Colonic mucosa (tissue), 4 donors: Measurements from ENCODE around the gene GALNT17. TPM values are rescaled to one million over a fixed set of nuclear protein-coding genes. Genes with fewer than 3 reads are reported as not detected.

Experiments used
- DNase-seq: peaks from one replicate; pipeline ENCODE4 v3.0.0-alpha.2; 2020
- H3K27ac ChIP-seq: fragments of 200-600 bp; one replicate; pipeline ENCODE4 v1.8.0; 2021
- H3K27me3 ChIP-seq: fragments of 200-600 bp; one replicate; pipeline ENCODE4 v1.8.0; 2021
- H3K36me3 ChIP-seq: fragments of 200-600 bp; one replicate; pipeline ENCODE4 v1.8.0; 2021
- H3K4me1 ChIP-seq: fragments of 200-600 bp; one replicate; pipeline ENCODE4 v1.8.0; 2021; ENCODE audit warnings: mild to moderate bottlenecking
- H3K4me3 ChIP-seq: fragments of 200-600 bp; one replicate; pipeline ENCODE4 v1.8.0; 2021
- H3K9ac ChIP-seq, 2 donors: one replicate each; pipeline ENCODE4 v1.7.0; 2013; ENCODE audit warnings: control low read depth in 2 of 2, low read depth in 2 of 2, low read length in 2 of 2
- H3K9me3 ChIP-seq: fragments of 200-600 bp; one replicate; pipeline ENCODE4 v1.8.0; 2021
- intact Hi-C: fragments of 100-400 bp; cut with DNase I; formaldehyde crosslinking; loops from one replicate; pipeline ENCODE4 v1.14.1; 2022
- total RNA-seq, 2 donors: library from RNA; stranded (reverse); fragmentation: NEBNext Ultra II Directional in 1 of 2; extraction: Animal tissue kit (Norgen Biotek cat#: 25700) in 1 of 2; gene quantifications; one replicate each; pipeline ENCODE4 v1.2.1, GENCODE V29; 2021
- TF ChIP-seq, protein P1 (sequence below): fragments of 200-600 bp; IDR thresholded peaks from one replicate; pipeline ENCODE4 v1.8.0; 2022; ENCODE audit warnings: antibody characterized with exemption, mild to moderate bottlenecking
- donor health status: healthy.
- donor health status: DM: no; HTN: no; CAD: no.
- donor health status: DM: no; HTN: no; CAD: no.

The GALNT17 gene
- total RNA-seq, 2 donors from 2014 or later, result 0.37 to 1.3 TPM

- intact Hi-C loops, result no loop called here
- Histone ChIP-seq H3K9ac (no peak overlapping the region), H3K4me1 (no peaks in the 10 kb centered on the region), H3K9me3 (no peaks in the 10 kb centered on the region), H3K36me3 (no peaks in the 10 kb centered on the region), H3K27ac (no peak overlapping the region), H3K4me3 (no peak overlapping the region), H3K27me3 (no peaks in the 10 kb centered on the region)
- TF ChIP-seq, protein P1, sequence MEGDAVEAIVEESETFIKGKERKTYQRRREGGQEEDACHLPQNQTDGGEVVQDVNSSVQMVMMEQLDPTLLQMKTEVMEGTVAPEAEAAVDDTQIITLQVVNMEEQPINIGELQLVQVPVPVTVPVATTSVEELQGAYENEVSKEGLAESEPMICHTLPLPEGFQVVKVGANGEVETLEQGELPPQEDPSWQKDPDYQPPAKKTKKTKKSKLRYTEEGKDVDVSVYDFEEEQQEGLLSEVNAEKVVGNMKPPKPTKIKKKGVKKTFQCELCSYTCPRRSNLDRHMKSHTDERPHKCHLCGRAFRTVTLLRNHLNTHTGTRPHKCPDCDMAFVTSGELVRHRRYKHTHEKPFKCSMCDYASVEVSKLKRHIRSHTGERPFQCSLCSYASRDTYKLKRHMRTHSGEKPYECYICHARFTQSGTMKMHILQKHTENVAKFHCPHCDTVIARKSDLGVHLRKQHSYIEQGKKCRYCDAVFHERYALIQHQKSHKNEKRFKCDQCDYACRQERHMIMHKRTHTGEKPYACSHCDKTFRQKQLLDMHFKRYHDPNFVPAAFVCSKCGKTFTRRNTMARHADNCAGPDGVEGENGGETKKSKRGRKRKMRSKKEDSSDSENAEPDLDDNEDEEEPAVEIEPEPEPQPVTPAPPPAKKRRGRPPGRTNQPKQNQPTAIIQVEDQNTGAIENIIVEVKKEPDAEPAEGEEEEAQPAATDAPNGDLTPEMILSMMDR, result no peak
- DNase-seq, result no peak
Measured at GRCh38 chr7:71264005-71264404, 132.1 kb downstream of the GALNT17 start.

- no peaks in the 10 kb centered on the region for H3K9me3 ChIP-seq
- H3K36me3 ChIP-seq, result no peaks in the 10 kb centered on the region
- DNase-seq, result no peak
- H3K4me3 ChIP-seq, result no peak overlapping the region
- H3K27ac ChIP-seq, result no peak overlapping the region
- intact Hi-C loops, result no loop called here
- TF ChIP-seq, protein P1, result no peak
- no peaks in the 10 kb centered on the region for H3K4me1 ChIP-seq
- H3K9ac ChIP-seq, result no peak overlapping the region
- no peaks in the 10 kb centered on the region for H3K27me3 ChIP-seq
Measured at GRCh38 chr7:71266912-71267311, 135.0 kb downstream of the GALNT17 start.

GRCh38 chr7:71267734-71268469, 136.0 kb downstream of the GALNT17 start:
- H3K27ac ChIP-seq, result no peak overlapping the region
- H3K36me3 ChIP-seq, result no peaks in the 10 kb centered on the region
- TF ChIP-seq, protein P1, result no peak
- H3K4me3 ChIP-seq, result no peak overlapping the region
- no peaks in the 10 kb centered on the region for H3K27me3 ChIP-seq
- H3K4me1 ChIP-seq, result no peaks in the 10 kb centered on the region
- intact Hi-C loops, result no loop called here
- no peak overlapping the region for H3K9ac ChIP-seq
- no peak for DNase-seq
- no peaks in the 10 kb centered on the region for H3K9me3 ChIP-seq

GRCh38 chr7:71270558-71270957, 138.6 kb downstream of the GALNT17 start:
- intact Hi-C loops, result no loop called here
- Histone ChIP-seq H3K9ac (no peak overlapping the region), H3K9me3 (no peaks in the 10 kb centered on the region), H3K36me3 (no peaks in the 10 kb centered on the region), H3K4me3 (no peak overlapping the region), H3K27ac (no peak overlapping the region), H3K4me1 (no peaks in the 10 kb centered on the region), H3K27me3 (no peaks in the 10 kb centered on the region)
- DNase-seq, result no peak
- TF ChIP-seq, protein P1, result no peak

- H3K36me3 ChIP-seq, result no peaks in the 10 kb centered on the region
- no peak overlapping the region for H3K27ac ChIP-seq
- intact Hi-C loops, result no loop called here
- TF ChIP-seq, protein P1, result no peak
- no peak for DNase-seq
- H3K9me3 ChIP-seq, result no peaks in the 10 kb centered on the region
- no peak overlapping the region for H3K4me3 ChIP-seq
- H3K4me1 ChIP-seq, result no peaks in the 10 kb centered on the region
- no peak overlapping the region for H3K9ac ChIP-seq
- no peaks in the 10 kb centered on the region for H3K27me3 ChIP-seq
Measured at GRCh38 chr7:71271203-71271602, 139.3 kb downstream of the GALNT17 start.
